GM19351 (cell line): ENCODE results near the gene IL1RAPL2.
A peak's percentile ranks its signal among the peaks of the same experiment; 100 is the strongest.
"Not testable (repeated sequence)": the region's sequence is repeated elsewhere in the genome, so short reads cannot be mapped to it uniquely, and the experiment has no call there.

ENCODE experiments used
- ATAC-seq: cut with Tn5 transposase; IDR thresholded peaks from one replicate; pipeline ENCODE4 v1.9.1; 2021; ENCODE audit warnings: mild to moderate bottlenecking, moderate library complexity; ENCODE audit not compliant: unreplicated experiment

Gene IL1RAPL2

GRCh38 chrX:105662248-105662647 is 1096.2 kb downstream of the IL1RAPL2 start:
- no peak for ATAC-seq

- no peak for ATAC-seq
Measured at GRCh38 chrX:105664243-105664642, 1098.2 kb downstream of the IL1RAPL2 start.

GRCh38 chrX:105684288-105684687 is 1118.3 kb downstream of the IL1RAPL2 start:
- ATAC-seq = not testable (repeated sequence)

DNA sequence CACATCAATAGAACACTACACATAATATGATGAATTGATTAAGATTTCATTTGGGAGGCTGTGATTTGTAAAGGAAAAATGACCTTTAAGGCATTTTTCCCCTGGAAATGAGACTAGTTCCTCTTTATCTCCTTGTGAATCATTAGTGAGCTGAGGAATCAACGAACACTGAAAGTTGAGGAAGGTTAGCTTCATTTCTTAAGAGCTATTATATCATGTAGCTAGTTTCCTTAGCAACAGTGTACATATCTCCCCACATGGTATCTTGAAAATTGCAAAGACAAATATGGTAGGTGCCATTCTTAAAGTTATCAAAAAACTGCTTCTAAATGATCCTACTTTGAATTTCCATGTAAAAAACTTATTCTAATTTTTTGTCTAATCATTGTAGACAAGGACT is 1128.8 kb downstream of the IL1RAPL2 start:
- ATAC-seq = no peak

GRCh38 chrX:105695451-105695850 is 1129.5 kb downstream of the IL1RAPL2 start:
- no peak for ATAC-seq

DNA sequence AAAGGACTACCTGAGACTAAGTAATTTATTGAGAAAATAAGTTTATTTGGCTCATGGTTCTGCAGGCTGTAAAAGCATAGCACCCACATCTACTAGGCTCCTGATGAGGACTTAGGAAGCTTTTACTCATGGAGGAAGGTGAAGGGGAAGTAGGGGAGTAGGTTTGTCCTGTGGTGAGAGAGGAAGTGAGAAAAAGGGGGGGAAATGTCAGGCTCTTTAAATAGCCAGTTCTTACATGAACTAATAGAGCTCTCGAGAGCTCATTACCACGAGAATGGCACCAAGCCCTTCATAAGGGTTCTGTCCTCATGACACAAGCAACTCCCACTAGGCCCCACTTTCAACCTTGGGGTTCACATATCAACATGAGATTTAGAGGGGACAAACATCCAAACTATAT is 1130.9 kb downstream of the IL1RAPL2 start:
- peak; percentile 53 for ATAC-seq

- no peak for ATAC-seq
Measured at GRCh38 chrX:105697984-105698781, 1132.2 kb downstream of the IL1RAPL2 start.

GRCh38 chrX:105700331-105700730 is 1134.3 kb downstream of the IL1RAPL2 start:
- no peak for ATAC-seq

DNA sequence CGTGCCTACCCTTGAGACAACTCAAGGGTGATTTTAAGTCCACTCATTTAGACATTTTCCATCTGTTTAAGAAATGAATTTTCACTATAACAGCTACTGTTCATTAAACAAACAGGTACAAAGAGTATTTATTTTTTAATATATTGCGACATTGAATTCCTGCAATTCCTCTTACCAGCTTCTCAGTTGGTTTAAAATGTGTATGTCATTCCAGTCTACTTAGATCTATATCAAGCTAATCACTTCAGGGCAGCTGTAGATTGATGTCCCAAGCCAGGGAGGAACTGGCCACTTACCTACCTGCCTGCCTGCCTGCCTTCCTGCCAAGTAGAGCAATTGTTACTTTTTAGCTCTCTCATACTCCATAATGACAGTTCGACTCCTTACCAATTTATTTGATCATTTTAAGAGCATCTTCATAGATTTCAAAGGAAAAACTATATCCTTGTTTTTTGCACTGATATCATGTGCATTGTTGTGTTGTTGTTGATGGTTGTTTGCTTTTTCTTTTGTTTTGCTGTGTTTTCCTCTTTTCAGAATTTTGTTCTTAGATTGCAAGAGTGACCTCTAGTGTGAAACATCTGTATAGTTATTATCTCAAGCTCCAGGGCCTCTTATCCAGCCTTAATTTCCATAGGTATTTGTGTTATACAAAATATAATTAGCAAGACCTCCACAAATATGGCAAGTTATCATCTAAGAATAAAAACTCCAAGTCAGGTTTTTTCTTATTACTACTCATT is 1135.5 kb downstream of the IL1RAPL2 start:
- ATAC-seq = no peak

GRCh38 chrX:105703876-105704275 is 1137.9 kb downstream of the IL1RAPL2 start:
- ATAC-seq = no peak

DNA sequence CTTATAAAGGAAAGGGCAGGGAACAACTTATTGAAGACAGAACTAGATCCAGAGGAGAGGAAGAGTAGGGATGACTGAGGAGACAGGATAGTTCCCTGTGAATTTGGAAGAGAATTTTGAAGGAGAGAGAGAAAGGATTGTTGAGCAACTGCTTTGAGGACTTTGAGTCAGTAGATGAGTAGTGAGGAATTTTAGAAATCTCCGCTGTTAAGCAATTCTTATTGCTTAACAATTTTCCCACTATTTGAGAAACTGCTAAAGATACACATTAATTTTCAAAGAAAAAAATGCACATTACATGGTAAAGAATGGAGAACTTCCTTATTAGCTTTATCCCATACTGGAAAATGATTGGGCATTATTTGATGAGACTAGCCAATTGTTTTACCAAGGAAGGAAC is 1140.0 kb downstream of the IL1RAPL2 start:
- ATAC-seq = no peak

- no peak for ATAC-seq
Measured at GRCh38 chrX:105711805-105712204, 1145.8 kb downstream of the IL1RAPL2 start.

DNA sequence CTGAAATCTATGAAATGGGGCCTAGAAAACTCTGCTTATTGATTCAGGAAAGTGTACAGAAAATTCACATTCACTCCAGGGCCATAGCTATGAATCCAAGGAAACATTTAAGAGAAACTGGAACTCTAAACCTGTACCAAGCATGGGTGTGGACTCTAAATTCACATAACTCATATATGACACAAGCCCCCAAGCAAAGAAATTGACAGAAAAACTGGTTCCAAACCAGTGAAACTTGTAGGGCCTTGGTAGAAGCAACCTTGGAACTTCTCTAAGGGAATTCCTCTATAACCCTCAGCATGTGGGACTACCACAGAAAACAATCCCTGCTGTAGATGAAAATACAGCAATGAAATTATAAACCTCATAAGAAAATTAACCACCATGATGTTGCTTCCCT is 1149.7 kb downstream of the IL1RAPL2 start:
- no peak for ATAC-seq

- ATAC-seq = no peak
Measured at GRCh38 chrX:105723966-105724735, 1158.2 kb downstream of the IL1RAPL2 start.

GRCh38 chrX:105725228-105725627 is 1159.2 kb downstream of the IL1RAPL2 start:
- ATAC-seq = no peak

DNA sequence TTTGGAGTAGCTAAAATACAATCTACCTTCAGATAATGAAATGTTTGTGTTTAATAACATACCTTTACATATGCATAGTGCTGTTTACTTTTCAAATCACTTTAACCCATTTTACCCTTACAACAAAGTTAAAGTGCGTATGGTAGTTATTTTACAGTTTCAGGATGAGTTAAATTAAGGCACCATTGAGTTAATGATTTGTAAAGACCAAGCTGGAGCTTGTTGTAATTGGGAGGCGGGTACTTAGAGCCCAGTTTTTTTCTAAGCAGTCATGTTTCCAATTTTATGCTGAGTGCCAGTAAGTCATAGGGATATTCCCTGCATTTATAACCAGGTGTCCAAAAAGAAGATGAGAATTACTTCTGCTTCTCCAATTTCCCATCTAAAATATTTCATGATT is 1172.2 kb downstream of the IL1RAPL2 start:
- no peak for ATAC-seq

DNA sequence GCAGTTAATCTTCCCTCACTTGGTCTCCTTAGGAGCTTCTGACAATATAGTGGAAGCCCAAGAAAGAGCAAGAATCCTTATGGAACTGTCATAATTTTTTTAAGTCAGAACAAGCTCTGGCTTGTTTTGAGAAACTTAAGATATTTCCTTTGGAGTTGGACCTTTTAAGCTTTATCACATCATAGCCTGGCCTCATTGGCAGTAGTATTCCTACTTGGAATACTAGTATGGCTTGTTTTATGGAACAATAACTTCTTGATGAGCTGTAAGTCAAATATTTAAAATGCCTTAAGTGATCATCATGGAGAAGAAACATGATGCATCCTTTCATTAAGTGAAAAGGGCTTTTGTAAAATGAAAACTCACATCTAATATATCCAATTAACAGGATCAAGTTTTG is 1178.3 kb downstream of the IL1RAPL2 start:
- ATAC-seq = no peak

- ATAC-seq = no peak
Measured at GRCh38 chrX:105744946-105745345, 1178.9 kb downstream of the IL1RAPL2 start.

GRCh38 chrX:105745863-105746262 is 1179.9 kb downstream of the IL1RAPL2 start:
- ATAC-seq = no peak

GRCh38 chrX:105752338-105752956 is 1186.4 kb downstream of the IL1RAPL2 start:
- ATAC-seq = no peak

DNA sequence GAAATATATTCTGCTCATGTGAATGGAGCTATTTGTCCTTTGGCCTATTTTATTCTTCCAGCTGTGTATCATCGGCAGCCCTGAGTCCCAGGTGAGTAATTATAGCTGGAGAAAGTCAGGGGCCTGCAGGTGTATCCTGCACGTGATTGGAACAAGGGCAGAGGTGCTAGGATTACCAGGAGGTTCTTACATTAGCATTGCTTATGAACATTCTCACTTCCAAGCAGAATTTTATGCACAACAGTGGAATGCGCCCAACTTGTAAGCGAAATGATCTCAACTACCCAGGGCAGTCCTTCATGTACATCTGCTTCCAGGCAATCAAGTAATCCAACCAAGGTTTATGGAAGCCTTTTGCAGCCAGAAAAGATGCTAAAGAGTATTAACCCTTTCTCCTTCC is 1187.4 kb downstream of the IL1RAPL2 start:
- ATAC-seq = no peak
